WERI-Rb-1 (cell line): Measurements from ENCODE around the gene RO60.
"Not testable (repeated sequence)": the region's sequence is repeated elsewhere in the genome, so short reads cannot be mapped to it uniquely, and the experiment has no call there.

Experiments
- DNase-seq: peaks from one replicate; pipeline ENCODE4 v3.0.0-alpha.2; 2020
- H3K27ac ChIP-seq: fragments of 250-450 bp; sonication (Bioruptor Pico); 2 replicates; pipeline ENCODE4 v1.5.1; 2020; ENCODE audit warnings: mild to moderate bottlenecking, moderate library complexity
- H3K27me3 ChIP-seq: fragments of 250-450 bp; sonication (Bioruptor Pico); 2 replicates; pipeline ENCODE4 v1.5.1; 2021; ENCODE audit warnings: mild to moderate bottlenecking, low read depth, moderate library complexity; ENCODE audit not compliant: insufficient read depth, severe bottlenecking
- H3K36me3 ChIP-seq: fragments of 250-450 bp; sonication (Bioruptor Pico); 2 replicates; pipeline ENCODE4 v1.5.1; 2020; ENCODE audit warnings: mild to moderate bottlenecking, moderate library complexity
- H3K4me3 ChIP-seq: 2 replicates; pipeline ENCODE4 v1.5.1; 2011; ENCODE audit warnings: low read depth, mild to moderate bottlenecking, control low read depth, low read length
- H3K9me3 ChIP-seq: fragments of 250-450 bp; sonication (Bioruptor Pico); 2 replicates; pipeline ENCODE4 v1.5.1; 2021; ENCODE audit warnings: mild to moderate bottlenecking, moderate library complexity; ENCODE audit not compliant: severe bottlenecking
- CTCF ChIP-seq: IDR thresholded peaks from 2 replicates; pipeline ENCODE4 v1.5.1; 2011; ENCODE audit warnings: low read depth, mild to moderate bottlenecking, control low read depth, inconsistent platforms, low read length

RO60 gene

GRCh38 chr1:193016788-193017187 lies 42.6 kb upstream of the RO60 start:
- Histone ChIP-seq H3K9me3 (no peaks in the 10 kb centered on the region), H3K27me3 (no peaks in the 10 kb centered on the region), H3K4me3 (no peak overlapping the region), H3K27ac (no peak overlapping the region), H3K36me3 (peaks cover 3% of the 10 kb centered on the region)
- no peak for DNase-seq
- no peak for TF ChIP-seq CTCF

GRCh38 chr1:193019442-193020026 lies 39.9 kb upstream of the RO60 start:
- Histone ChIP-seq H3K27me3 (no peaks in the 10 kb centered on the region), H3K27ac (no peak overlapping the region), H3K36me3 (peaks cover 9% of the 10 kb centered on the region), H3K4me3 (no peak overlapping the region), H3K9me3 (no peaks in the 10 kb centered on the region)
- no peak for DNase-seq
- peak; percentile 28; the same call in 1 of the 2 replicates for TF ChIP-seq CTCF

- no peak overlapping the region for H3K4me3 ChIP-seq
- no peaks in the 10 kb centered on the region for H3K9me3 ChIP-seq
- no peaks in the 10 kb centered on the region for H3K27me3 ChIP-seq
- H3K36me3 ChIP-seq, result peaks cover 16% of the 10 kb centered on the region
- H3K27ac ChIP-seq, result no peak overlapping the region
- DNase-seq, result no peak
- no peak for TF ChIP-seq CTCF
Measured at GRCh38 chr1:193025218-193025617, 34.2 kb upstream of the RO60 start.

GRCh38 chr1:193030280-193030679 lies 29.1 kb upstream of the RO60 start:
- no peak overlapping the region for H3K27ac ChIP-seq
- H3K27me3 ChIP-seq, result no peaks in the 10 kb centered on the region
- H3K4me3 ChIP-seq, result no peak overlapping the region
- peaks cover 10% of the 10 kb centered on the region for H3K36me3 ChIP-seq
- DNase-seq, result no peak
- no peaks in the 10 kb centered on the region for H3K9me3 ChIP-seq
- no peak for TF ChIP-seq CTCF

- Histone ChIP-seq H3K9me3 (no peaks in the 10 kb centered on the region), H3K27ac (no peak overlapping the region), H3K4me3 (no peak overlapping the region), H3K36me3 (peaks cover 10% of the 10 kb centered on the region), H3K27me3 (no peaks in the 10 kb centered on the region)
- no peak for TF ChIP-seq CTCF
- DNase-seq, result no peak
Measured at GRCh38 chr1:193031431-193031830, 28.0 kb upstream of the RO60 start.

GRCh38 chr1:193032643-193033427 lies 26.6 kb upstream of the RO60 start:
- H3K4me3 ChIP-seq, H3K27me3 ChIP-seq, H3K27ac ChIP-seq, H3K36me3 ChIP-seq, H3K9me3 ChIP-seq, DNase-seq: not testable (repeated sequence)
